GM19023 (cell line): ENCODE results near the gene GSPT1.
"Not testable (repeated sequence)": the region's sequence is repeated elsewhere in the genome, so short reads cannot be mapped to it uniquely, and the experiment has no call there.

Experiments used
- ATAC-seq: cut with Tn5 transposase; IDR thresholded peaks from one replicate; pipeline ENCODE4 v1.9.1; 2021; ENCODE audit warnings: mild to moderate bottlenecking, moderate library complexity; ENCODE audit not compliant: unreplicated experiment

The GSPT1 gene

DNA sequence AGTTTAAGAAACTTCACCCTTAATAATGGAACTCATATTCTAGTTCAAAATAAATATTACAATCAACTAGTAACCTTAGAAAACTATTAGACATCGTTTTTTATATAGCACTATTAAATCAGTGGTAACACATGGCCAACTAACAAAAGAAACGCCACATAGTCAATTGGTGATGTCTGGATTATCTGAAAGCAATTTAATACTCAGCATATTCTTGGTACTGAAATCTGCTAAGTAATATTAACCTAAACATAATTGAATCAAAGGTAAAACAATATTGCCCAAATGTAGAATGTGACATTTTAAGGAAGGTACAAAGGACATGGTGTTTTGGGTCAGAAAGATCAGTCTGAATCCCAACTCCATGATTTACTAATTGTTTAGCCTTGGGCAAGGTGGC is 53.3 kb downstream of the GSPT1 start:
- no peak for ATAC-seq

DNA sequence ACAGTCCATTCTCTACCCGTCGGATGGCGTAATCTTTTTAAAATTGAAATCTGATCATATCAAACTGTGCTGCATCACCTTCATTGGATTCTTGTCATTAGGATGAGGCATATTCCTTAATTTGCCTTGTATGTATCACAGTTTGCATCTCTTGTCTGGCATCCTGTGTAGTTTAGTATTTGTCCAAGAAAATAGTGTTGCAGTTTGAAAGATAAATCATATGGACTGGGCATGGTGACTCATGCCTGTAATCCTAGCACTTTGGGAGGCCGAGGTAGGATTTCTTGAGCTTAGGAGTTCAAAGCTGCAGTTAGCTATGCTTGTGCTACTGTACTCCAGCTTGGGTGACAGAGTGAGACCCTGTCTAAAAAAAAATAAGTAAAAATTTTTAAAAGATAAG is 58.6 kb downstream of the GSPT1 start:
- ATAC-seq, result no peak

DNA sequence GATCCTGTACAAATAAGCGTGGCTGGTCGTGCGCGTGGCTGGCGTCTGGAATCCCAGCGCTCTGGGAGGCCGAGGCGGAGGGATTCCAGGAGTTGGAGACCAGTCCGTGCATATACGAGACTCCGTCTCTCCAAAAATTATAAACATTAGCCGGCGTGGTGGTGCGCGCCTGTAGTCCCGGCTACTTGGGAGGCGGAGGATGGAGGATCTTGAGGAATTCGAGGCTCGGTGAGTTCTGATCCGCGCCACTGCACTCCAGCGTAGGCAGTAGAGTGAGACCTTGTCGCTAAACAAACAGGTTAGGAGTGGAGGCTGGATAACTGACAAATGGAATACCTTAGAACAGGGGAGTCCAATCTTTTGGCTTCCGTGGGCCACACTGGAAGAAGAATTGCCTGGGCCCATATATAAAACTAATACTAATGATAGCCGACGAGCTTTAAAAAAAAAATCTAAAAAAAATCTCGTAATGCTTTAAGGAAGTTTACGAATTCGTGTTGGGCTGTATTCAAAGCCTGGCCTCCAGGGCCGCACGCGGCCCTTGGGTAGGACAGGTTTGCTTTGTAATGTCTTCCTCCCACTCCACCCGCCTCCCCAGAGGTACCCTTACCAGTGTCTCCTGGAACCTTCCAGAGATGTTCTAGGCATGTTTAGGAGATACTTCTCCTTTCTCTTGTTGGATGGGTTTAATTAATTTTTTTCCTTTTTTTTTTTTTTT is 63.5 kb downstream of the GSPT1 start:
- no peak for ATAC-seq

DNA sequence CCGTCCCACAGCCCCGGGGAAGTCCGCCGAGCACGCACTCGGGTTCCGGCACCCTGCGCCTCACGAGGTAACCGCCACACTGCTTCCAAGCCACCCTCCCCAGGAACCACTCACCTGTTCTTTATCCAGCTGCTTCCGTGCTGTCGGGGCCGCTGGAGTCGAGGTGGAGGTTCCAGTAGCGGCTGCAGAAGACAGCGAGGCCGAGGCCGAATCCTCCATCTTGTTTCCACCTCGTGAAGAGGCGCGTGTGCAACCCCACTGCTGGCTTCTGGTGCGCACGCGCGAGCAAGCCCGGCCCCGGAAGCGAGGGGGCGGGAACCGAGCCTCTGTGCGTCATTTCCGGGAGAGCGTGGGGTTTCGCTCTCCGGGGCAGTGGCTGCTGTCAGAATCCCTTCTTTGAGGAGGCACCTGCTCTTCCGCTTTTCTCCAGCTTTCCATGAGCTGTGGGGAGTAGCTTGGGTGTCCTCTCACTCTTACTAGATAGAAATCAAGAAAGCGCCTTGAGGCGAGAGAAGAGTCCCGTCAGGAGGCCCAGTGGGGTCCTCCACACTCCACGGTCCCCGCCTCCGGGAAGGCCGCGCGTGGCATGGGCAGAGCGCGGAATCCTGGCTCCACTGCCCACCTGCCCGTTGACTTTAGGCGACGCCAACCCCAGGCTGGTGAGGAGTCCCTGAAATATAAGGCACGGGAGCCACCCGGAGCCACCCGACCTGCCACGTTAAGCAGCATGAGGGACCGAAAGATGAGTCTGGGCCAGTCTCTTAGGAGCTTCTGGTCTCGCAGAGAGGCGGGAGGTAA is 64.3 kb downstream of the GSPT1 start, which contains the start of gene RSL1D1:
TSS of gene RSL1D1 (minus strand) at position 249 of the 798 bp plus-strand sequence. CDS start at position 219, 30 bp downstream.
- peak; percentile 87 for ATAC-seq

DNA sequence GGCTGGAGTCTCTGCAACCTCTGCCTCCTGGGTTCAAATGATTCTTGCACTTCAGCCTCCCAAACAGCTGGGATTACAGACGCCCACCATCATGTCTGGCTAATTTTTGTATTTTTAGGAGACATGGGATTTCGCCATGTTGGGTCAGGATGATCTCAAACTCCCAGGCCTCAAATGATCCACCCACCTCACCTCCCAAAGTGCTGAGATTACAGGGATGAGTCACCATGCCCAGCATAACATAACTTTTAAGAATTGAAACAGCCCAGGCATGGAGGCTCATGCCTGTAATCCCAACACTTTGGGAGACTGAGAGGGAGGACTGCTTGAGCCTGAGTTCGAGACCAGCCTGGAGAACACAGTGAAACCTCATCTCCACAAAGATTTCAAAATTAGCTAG is 66.9 kb downstream of the GSPT1 start:
- no peak for ATAC-seq

DNA sequence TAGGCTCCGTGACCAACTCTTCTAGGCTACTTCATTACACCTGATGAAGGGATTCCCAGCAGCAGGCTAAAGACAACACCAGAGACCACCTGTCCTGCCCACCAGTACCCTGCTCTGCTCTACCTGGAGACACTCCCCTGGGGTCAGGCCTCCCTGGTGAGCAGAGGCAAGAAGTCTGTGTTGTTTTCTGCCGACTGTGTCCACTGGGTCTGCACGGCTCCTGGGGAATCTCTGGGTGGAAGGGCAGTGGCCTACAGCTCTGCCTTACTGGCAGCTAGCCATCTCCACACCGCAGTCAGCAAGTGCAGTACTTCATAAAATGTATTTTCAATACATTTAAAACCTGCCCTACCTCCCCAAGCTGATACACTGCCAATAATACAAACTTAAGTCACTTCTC is 71.3 kb downstream of the GSPT1 start:
- ATAC-seq, result no peak

DNA sequence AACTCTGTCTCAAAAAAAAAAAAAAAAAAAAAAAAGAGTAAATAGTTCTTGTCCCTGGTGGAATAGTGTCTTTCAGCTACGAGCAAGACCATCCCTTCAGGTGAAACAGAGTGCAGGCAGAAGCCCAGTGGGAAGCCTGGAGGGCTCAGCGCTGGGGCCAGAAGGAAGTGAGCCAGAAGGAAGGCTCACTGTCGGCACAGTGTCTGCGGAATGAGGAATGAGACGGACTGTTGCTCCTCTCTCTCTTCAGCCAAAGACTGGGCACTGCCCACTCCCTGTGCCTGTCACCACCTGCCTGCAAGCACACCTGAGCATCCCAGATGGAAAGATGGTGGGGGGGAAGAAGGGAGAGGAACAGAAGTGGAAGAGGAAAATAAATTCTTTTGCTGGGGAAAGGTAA is 71.9 kb downstream of the GSPT1 start:
- ATAC-seq, result no peak

DNA sequence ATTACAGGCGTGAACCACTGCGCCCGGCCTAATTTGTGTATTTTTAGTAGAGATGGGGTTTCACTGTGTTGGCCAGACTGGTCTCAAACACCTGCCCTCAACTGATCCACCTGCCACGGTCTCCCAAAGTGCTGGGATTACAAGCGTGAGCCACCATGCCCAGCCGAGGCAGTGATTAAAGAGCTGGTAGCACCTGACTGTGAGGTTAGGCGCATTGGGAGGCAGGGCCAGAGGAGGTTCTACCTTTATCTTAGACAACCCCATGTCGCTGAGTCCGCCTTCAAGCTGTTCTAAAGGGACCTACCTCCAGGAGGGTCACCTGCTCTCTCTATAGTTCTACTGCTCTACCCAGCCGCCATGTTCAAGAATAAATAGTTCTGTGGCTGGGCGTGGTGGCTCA is 72.5 kb downstream of the GSPT1 start:
- ATAC-seq, result no peak

DNA sequence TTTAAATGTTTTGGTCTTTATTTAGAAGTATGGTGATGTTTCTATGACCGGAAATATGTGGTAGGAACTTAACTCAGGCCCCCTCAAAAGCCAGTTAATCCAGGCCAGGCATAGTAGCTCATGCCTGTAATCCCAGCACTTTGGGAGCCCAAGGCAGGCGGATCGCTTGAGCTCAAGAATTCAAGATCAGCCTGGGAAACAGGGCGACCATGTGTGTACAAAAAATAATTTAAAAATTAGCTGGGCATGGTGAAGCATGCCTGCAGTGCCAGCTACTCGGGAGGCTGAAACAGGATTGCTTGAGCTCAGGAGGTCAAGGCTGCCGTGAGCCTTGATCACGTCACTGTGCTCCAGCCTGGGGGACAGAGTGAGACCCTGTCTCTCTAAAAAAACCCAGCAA is 74.7 kb downstream of the GSPT1 start:
- ATAC-seq, result no peak

DNA sequence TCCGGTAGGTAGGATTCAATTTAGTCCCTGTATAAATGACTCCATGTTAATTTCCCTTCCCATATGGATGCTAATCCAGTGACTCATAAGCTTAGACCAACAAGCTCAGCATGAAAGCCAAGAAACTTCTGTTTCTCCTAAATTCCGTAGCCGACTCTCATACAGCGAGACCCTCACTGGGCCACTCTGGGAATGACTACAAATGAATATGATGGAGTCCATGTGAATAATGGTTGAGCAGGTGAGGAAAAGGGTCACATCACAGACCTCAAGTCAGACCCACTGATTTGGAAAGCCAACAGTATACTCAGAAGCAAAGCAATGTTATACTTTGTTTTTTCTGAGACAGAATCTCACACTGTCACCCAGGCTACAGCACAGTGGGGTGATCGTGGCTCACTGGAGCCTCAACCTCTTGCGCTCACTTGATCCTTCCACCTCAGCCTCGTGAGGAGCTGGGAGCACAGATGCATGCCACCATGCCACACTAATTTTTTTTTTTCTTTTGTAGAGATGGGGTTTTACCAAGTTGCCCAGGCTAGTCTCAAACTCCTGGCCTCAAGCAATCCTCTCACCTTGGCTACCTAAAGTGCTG is 79.0 kb downstream of the GSPT1 start:
- ATAC-seq, result no peak

DNA sequence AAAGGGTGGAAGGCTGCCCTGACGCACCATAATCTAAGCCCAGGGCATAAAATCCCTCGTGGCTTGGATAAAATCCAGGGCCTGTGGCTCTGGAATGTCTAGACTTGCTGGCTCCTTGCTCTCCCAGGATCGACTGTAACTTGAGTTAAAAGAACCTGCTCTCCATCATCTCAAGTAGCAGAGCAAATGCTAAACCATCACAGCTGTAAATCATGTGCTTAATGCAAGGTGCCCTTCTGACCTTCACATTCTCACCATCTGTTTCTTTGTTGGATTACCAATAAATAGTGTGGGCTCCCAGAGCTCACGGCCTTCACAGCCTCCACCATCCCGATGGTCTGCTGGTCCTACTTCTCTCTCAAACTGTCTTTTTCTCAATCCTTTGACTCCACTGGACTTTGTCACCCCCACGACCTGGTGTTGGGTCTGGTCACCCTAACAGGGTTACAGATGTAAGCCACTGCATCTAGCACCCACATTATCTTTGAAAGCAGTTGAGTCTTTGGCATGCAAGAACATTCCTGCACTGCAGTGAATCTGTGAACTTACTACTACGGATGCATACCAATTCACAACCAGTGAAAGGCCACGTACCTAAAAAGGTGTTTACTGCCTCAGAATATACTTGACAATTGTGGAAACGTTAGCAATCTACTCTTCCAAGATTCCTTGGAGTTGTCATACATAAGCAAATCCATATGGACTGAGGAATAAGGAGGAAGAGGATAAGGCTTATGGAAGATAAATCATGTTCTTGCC is 79.7 kb downstream of the GSPT1 start:
- ATAC-seq, result no peak

DNA sequence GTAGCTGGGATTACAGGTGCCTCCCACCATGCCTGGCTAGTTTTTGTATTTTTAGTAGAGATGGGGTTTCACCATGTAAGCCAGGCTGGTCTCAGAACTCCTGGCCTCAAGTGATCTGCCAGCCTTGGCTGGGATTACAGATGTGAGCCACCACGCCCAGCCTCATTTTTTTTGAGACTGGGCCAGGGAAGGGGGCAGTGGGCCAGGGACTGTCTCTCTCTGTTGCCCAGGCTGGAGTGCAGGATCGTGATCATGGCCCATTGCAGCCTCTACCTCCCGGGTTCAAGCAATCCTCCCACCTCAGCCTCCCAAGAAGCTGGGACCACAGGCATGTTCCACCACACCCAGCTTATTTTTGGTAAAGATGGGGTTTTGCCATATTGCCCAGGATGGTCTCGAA is 80.4 kb downstream of the GSPT1 start:
- ATAC-seq, result no peak

DNA sequence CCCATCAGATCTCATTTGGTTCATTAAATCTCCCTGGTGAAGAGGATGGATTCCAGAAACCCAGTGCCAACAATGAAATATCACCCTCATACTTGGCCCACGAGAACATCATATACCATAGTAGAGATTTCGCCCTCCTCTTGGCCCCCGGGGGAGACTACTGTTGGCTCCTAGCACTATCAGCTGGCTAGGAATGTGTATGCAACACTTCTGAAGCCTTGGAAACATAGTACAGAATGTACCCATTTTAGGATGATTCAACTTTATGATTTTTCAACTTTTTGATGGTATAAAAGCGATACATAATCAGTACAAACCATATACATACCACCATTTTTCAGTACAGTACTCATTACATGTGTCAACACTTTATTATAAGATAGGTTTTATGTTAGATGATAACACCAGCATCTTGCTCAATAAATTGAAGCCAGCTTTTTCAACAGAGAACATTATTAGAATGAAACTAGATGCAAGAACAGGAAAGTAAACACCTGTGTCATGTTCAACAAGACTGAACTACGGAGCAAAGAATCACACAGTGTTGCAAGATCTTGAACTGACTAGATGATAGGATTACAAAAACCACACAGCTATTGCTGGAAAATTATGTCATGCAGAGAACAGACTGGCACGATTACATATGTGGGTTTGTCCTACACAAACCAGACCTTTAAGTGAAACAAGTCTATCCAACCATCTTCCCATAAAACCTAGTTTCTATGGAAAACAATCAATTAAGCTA is 81.6 kb downstream of the GSPT1 start:
- ATAC-seq, result no peak

DNA sequence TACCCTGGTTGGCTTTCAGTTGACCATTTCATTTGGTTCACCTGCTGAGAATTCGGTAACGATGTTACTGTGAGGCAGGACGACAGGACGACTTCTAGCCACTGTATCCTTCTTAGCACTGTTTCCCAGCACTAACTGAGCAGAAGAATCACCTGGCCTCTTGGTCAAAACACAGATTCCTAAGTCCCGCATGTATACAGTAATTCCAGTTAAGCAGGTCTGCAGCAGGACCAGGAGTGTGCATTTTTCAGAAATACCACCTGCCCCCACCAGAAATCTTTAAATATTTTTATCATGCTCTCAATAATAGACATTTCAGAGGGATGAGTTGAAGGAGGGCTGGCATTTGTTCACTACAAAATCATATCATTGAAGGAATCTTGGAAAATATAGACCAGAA is 87.1 kb downstream of the GSPT1 start:
- ATAC-seq, result no peak

DNA sequence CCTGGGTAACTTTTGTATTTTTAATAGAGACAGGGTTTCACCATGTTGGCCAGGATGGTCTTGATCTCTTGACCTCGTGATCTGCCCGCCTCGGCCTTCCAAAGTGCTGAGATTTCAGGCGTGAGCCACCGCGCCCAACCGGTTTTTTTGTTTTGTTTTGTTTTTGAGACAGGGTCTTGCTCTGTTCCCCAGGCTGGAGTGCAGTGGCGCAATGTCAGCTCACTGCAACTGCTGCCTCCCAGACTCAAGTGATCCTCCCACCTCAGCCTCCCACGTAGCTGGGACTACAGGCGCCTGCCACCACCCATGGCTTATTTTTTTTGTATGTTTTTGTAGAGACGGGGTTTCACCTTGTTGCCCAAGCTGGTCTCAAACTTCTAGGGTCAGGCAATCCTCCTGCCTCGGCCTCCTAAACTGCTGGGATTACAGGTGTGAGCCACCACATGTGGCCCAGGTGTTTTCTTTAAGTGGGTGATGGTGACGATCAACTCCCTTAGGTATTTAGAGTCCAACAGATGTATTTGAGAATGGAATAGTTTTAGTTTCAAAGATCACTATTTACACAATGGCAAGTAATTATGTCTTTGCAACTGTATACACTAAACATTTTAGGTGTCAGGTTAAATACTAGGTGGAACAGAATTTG is 90.1 kb downstream of the GSPT1 start:
- not testable (repeated sequence) for ATAC-seq

DNA sequence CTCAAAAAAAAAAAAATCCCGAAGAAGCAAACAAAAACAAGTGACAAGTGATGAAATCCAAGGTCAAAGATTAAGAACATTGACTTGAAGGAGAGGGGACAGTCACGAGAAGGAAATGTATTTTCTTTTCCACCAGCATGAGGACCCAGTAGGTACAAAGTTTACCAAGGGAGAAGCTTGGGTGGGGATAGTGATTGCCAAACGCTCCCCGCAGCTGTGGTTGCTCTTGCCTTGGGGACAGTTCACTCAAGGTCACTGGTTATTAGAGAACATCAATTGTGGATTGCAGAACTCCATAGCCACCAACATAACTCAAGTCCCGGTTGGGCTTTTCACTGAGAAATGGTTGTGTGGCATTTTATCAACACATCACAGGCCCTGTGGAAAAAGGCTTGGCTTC is 91.4 kb downstream of the GSPT1 start:
- no peak for ATAC-seq

DNA sequence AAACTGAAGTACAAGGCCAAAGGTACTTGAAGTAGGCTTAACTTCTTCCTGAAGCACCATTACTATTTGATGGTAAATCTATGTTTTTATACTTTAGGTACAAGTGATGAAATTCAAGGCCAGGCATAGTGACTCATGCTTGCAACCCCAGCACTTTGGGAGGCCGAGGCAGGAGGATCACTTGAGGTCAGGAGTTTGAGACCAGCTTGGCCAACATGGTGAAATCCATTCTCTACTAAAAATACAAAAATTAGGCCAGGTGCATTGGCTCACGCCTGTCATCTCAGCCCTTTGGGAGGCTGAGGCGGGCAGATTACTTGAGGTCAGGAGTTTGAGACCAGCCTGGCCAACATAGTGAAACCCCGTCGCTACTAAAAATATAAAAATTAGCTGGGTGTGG is 92.1 kb downstream of the GSPT1 start:
- ATAC-seq, result not testable (repeated sequence)

DNA sequence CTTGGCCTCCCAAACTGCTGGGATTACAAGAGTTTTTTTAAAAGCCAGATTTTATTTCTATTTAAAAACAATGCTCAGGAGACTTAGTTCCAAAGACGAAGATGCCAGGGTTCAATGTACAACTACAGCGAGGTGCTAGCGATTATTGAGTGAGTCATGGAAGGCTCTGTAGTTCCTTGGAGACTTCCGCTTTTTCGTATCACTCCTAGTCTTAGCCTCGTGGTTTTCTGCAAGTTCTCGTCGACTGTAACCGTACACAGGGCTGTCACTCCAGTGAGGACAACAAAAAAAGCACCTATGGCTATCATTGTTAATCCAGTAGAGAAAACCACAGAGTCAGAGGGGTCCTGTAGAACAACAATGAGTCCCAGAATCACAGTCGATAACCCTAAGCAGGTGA is 96.0 kb downstream of the GSPT1 start:
- no peak for ATAC-seq

DNA sequence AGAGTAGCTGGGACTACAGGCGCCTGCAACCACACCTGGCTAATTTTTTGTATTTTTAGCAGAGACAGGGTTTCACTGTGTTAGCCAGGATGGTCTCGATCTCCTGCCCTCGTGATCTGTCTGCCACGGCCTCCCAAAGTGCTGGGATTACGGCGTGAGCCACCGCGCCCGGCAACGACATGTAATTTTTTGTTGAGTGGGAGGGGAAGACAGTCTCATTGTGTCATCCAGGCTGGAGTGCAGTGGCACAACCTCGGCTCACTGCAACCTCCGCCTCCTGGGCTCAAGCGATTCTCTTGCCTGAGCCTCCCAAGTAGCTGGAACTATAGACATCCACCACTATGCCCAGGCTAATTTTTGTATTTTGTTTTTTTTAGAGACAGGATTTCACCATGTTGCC is 96.8 kb downstream of the GSPT1 start:
- not testable (repeated sequence) for ATAC-seq
